Neutrophil (primary cell): Measurements from ENCODE around the gene NTM.

Experiments
- H3K27ac ChIP-seq: fragments of 200-600 bp; sonication (generic); 2 replicates; pipeline ENCODE4 v1.5.1; 2016; ENCODE audit warnings: mild to moderate bottlenecking, moderate library complexity
- H3K27me3 ChIP-seq: fragments of 200-600 bp; sonication (generic); 2 replicates; pipeline ENCODE4 v1.6.0; 2016; ENCODE audit warnings: mild to moderate bottlenecking
- H3K36me3 ChIP-seq: fragments of 200-600 bp; sonication (generic); 2 replicates; pipeline ENCODE4 v1.5.1; 2017
- H3K4me1 ChIP-seq, 2 experiments: fragments of 200-600 bp in 1 of 2; sonication (generic) in 1 of 2; 1 replicate in 1 of 2; 2 replicates in 1 of 2; pipeline versions ENCODE4 v1.5.1 to v1.6.1; 2013 to 2016; ENCODE audit warnings: low read depth in 1 of 2, low read length in 1 of 2, mild to moderate bottlenecking in 1 of 2, moderate library complexity in 1 of 2; ENCODE audit not compliant: control insufficient read depth in 1 of 2, insufficient read depth in 1 of 2
- H3K4me3 ChIP-seq, 2 experiments: fragments of 200-600 bp in 1 of 2; sonication (generic) in 1 of 2; 1 replicate in 1 of 2; 2 replicates in 1 of 2; pipeline ENCODE4 v1.5.1; 2013 to 2016; ENCODE audit warnings: low read depth in 1 of 2, low read length in 1 of 2, mild to moderate bottlenecking in 1 of 2, moderate library complexity in 1 of 2
- H3K9me3 ChIP-seq: fragments of 200-600 bp; sonication (generic); 2 replicates; pipeline ENCODE4 v1.5.1; 2016
- CTCF ChIP-seq: fragments of 200-600 bp; sonication (generic); IDR thresholded peaks from 2 replicates; pipeline ENCODE4 v1.5.1; 2016; ENCODE audit warnings: antibody characterized with exemption

The NTM gene

GRCh38 chr11:132260636-132261035 lies 890.2 kb downstream of the NTM start:
- H3K36me3 ChIP-seq: no peaks in the 10 kb centered on the region
- no peak overlapping the region for H3K4me3 ChIP-seq
- no peak overlapping the region for H3K27ac ChIP-seq
- H3K4me1 ChIP-seq: no peaks in the 10 kb centered on the region
- no peaks in the 10 kb centered on the region for H3K9me3 ChIP-seq
- no peak for TF ChIP-seq CTCF
- H3K27me3 ChIP-seq: no peaks in the 10 kb centered on the region

GRCh38 chr11:132263241-132263640 lies 892.8 kb downstream of the NTM start:
- H3K4me1 ChIP-seq: no peaks in the 10 kb centered on the region
- H3K4me3 ChIP-seq: no peak overlapping the region
- H3K9me3 ChIP-seq: no peaks in the 10 kb centered on the region
- no peaks in the 10 kb centered on the region for H3K27me3 ChIP-seq
- no peak for TF ChIP-seq CTCF
- H3K27ac ChIP-seq: no peak overlapping the region
- no peaks in the 10 kb centered on the region for H3K36me3 ChIP-seq

- Histone ChIP-seq H3K4me3 (no peak overlapping the region), H3K9me3 (no peaks in the 10 kb centered on the region), H3K27me3 (no peaks in the 10 kb centered on the region), H3K27ac (no peak overlapping the region), H3K4me1 (no peaks in the 10 kb centered on the region), H3K36me3 (no peaks in the 10 kb centered on the region)
- no peak for TF ChIP-seq CTCF
These were observed 893.5 kb downstream of the NTM start for GRCh38 chr11:132263875-132264274.

GRCh38 chr11:132264616-132265015 lies 894.2 kb downstream of the NTM start:
- H3K36me3 ChIP-seq: no peaks in the 10 kb centered on the region
- H3K27ac ChIP-seq: no peak overlapping the region
- H3K9me3 ChIP-seq: no peaks in the 10 kb centered on the region
- H3K27me3 ChIP-seq: no peaks in the 10 kb centered on the region
- TF ChIP-seq CTCF: no peak
- H3K4me3 ChIP-seq: no peak overlapping the region
- no peaks in the 10 kb centered on the region for H3K4me1 ChIP-seq

GRCh38 chr11:132278801-132279574 lies 908.6 kb downstream of the NTM start:
- Histone ChIP-seq H3K27ac (no peak overlapping the region), H3K4me3 (no peak overlapping the region), H3K4me1 (no peaks in the 10 kb centered on the region), H3K9me3 (no peaks in the 10 kb centered on the region), H3K36me3 (no peaks in the 10 kb centered on the region), H3K27me3 (no peaks in the 10 kb centered on the region)
- no peak for TF ChIP-seq CTCF
